ENCODE results near the gene IFI27L2.

GRCh38 chr14:94077823-94078222 is 51.6 kb downstream of the IFI27L2 start:
- TF ChIP-seq CTCF (IDR thresholded peaks at IDR 0.05; ENCODE audit: insufficient read depth, low read length) (no peak), GABPA (IDR thresholded peaks at IDR 0.05; ENCODE audit: low read depth) (no peak), POLR2AphosphoS5 (IDR thresholded peaks at IDR 0.05; ENCODE audit: low read depth) (no peak)

Data from HL-60 (cell line).